Urinary bladder (tissue), 4 donors: ENCODE results near the gene MOB3B. TPM values are rescaled to one million over a fixed set of nuclear protein-coding genes. Genes with fewer than 3 reads are reported as not detected.

ENCODE experiments used
- DNase-seq: peaks from one replicate; pipeline ENCODE4 v3.0.0-alpha.2; 2015; ENCODE audit errors: extremely low spot score
- H3K27ac ChIP-seq: one replicate; pipeline ENCODE4 v1.5.1; 2013; ENCODE audit warnings: low read depth, mild to moderate bottlenecking, moderate library complexity
- H3K36me3 ChIP-seq: one replicate; pipeline ENCODE4 v1.6.1; 2013; ENCODE audit warnings: mild to moderate bottlenecking, moderate library complexity; ENCODE audit not compliant: insufficient read depth
- H3K4me1 ChIP-seq: one replicate; pipeline ENCODE4 v1.6.1; 2013; ENCODE audit warnings: mild to moderate bottlenecking, moderate library complexity; ENCODE audit not compliant: insufficient read depth
- H3K4me3 ChIP-seq: one replicate; pipeline ENCODE4 v1.5.1; 2013; ENCODE audit warnings: low read depth, low read length
- WGBS: extraction: QIAGEN DNeasy Blood & Tissue Kit; methylation state at CpG from one replicate; pipeline ENCODE4 v1.1.7; 2013; 5-methylcytosine and 5-hydroxymethylcytosine counted together
- polyA plus RNA-seq: library from polyadenylated mRNA; stranded (reverse); fragments of 200-250 nt; gene quantifications from one replicate; pipeline ENCODE4 v1.2.3, GENCODE V29; 2013
- total RNA-seq: library from RNA; depleted of rRNA; stranded (reverse); fragments of >200 nt; gene quantifications from one replicate; pipeline ENCODE4 v1.2.3, GENCODE V29; 2014
- donor health status: healthy with polysubstance abuse.
- donor health status: healthy.

The MOB3B gene
- total and polyA plus RNA-seq, 2 donors: 3.8 to 8.0 TPM

- H3K27ac ChIP-seq: no peak overlapping the region
- no peak overlapping the region for H3K4me3 ChIP-seq
- 93% methylated on average over 5 of the region's 5 CpGs for WGBS
- H3K4me1 ChIP-seq: no peaks in the 10 kb centered on the region
- no peaks in the 10 kb centered on the region for H3K36me3 ChIP-seq
- DNase-seq: no peak
These were observed 40.3 kb downstream of the MOB3B start for GRCh38 chr9:27489087-27489876.

- no peak for DNase-seq
- no peaks in the 10 kb centered on the region for H3K36me3 ChIP-seq
- H3K4me1 ChIP-seq: no peaks in the 10 kb centered on the region
- no peak overlapping the region for H3K4me3 ChIP-seq
- H3K27ac ChIP-seq: no peak overlapping the region
- WGBS: 88% methylated on average over 1 of the region's 1 CpG
These were observed 41.7 kb downstream of the MOB3B start for GRCh38 chr9:27487927-27488326.

GRCh38 chr9:27487128-27487640, 42.4 kb downstream of the MOB3B start:
- no peak for DNase-seq
- H3K4me1 ChIP-seq: no peaks in the 10 kb centered on the region
- no peak overlapping the region for H3K4me3 ChIP-seq
- no peaks in the 10 kb centered on the region for H3K36me3 ChIP-seq
- WGBS: 56% methylated on average over 5 of the region's 5 CpGs
- no peak overlapping the region for H3K27ac ChIP-seq

- H3K27ac ChIP-seq: no peak overlapping the region
- H3K36me3 ChIP-seq: no peaks in the 10 kb centered on the region
- 95% methylated on average over 1 of the region's 1 CpG for WGBS
- no peak overlapping the region for H3K4me3 ChIP-seq
- no peak for DNase-seq
- no peaks in the 10 kb centered on the region for H3K4me1 ChIP-seq
These were observed 44.5 kb downstream of the MOB3B start for GRCh38 chr9:27485158-27485557.

- no peaks in the 10 kb centered on the region for H3K4me1 ChIP-seq
- H3K4me3 ChIP-seq: no peak overlapping the region
- H3K36me3 ChIP-seq: no peaks in the 10 kb centered on the region
- DNase-seq: no peak
- no peak overlapping the region for H3K27ac ChIP-seq
- 93% methylated on average over 6 of the region's 6 CpGs for WGBS
These were observed 46.0 kb downstream of the MOB3B start for GRCh38 chr9:27483576-27483975.

GRCh38 chr9:27482709-27483108, 46.9 kb downstream of the MOB3B start:
- no peaks in the 10 kb centered on the region for H3K36me3 ChIP-seq
- no peaks in the 10 kb centered on the region for H3K4me1 ChIP-seq
- 74% methylated on average over 2 of the region's 2 CpGs for WGBS
- no peak for DNase-seq
- no peak overlapping the region for H3K27ac ChIP-seq
- no peak overlapping the region for H3K4me3 ChIP-seq

GRCh38 chr9:27478322-27478721, 51.3 kb downstream of the MOB3B start:
- no peaks in the 10 kb centered on the region for H3K36me3 ChIP-seq
- no peak overlapping the region for H3K4me3 ChIP-seq
- H3K4me1 ChIP-seq: no peaks in the 10 kb centered on the region
- 94% methylated on average over 1 of the region's 1 CpG for WGBS
- DNase-seq: no peak
- H3K27ac ChIP-seq: no peak overlapping the region

GRCh38 chr9:27476870-27477515, 52.6 kb downstream of the MOB3B start:
- Histone ChIP-seq H3K4me1 (no peaks in the 10 kb centered on the region), H3K36me3 (no peaks in the 10 kb centered on the region), H3K4me3 (no peak overlapping the region), H3K27ac (no peak overlapping the region)
- 98% methylated on average over 6 of the region's 6 CpGs for WGBS
- DNase-seq: no peak

GRCh38 chr9:27475057-27475595, 54.5 kb downstream of the MOB3B start:
- no peaks in the 10 kb centered on the region for H3K4me1 ChIP-seq
- H3K36me3 ChIP-seq: no peaks in the 10 kb centered on the region
- 53% methylated on average over 7 of the region's 7 CpGs for WGBS
- no peak overlapping the region for H3K4me3 ChIP-seq
- H3K27ac ChIP-seq: no peak overlapping the region
- no peak for DNase-seq

GRCh38 chr9:27474305-27474704, 55.3 kb downstream of the MOB3B start:
- Histone ChIP-seq H3K36me3 (no peaks in the 10 kb centered on the region), H3K4me3 (no peak overlapping the region), H3K4me1 (no peaks in the 10 kb centered on the region), H3K27ac (no peak overlapping the region)
- 84% methylated on average over 1 of the region's 1 CpG for WGBS
- no peak for DNase-seq

GRCh38 chr9:27473111-27473529, 56.5 kb downstream of the MOB3B start:
- DNase-seq: no peak
- 28% methylated on average over 7 of the region's 7 CpGs for WGBS
- Histone ChIP-seq H3K27ac (no peak overlapping the region), H3K4me3 (no peak overlapping the region), H3K4me1 (no peaks in the 10 kb centered on the region), H3K36me3 (no peaks in the 10 kb centered on the region)

GRCh38 chr9:27472195-27472594, 57.4 kb downstream of the MOB3B start:
- H3K36me3 ChIP-seq: no peaks in the 10 kb centered on the region
- WGBS: 58% methylated on average over 5 of the region's 5 CpGs
- H3K4me1 ChIP-seq: no peaks in the 10 kb centered on the region
- H3K4me3 ChIP-seq: no peak overlapping the region
- no peak for DNase-seq
- no peak overlapping the region for H3K27ac ChIP-seq

GRCh38 chr9:27471789-27472188, 57.8 kb downstream of the MOB3B start:
- H3K27ac ChIP-seq: no peak overlapping the region
- H3K4me3 ChIP-seq: no peak overlapping the region
- H3K36me3 ChIP-seq: no peaks in the 10 kb centered on the region
- DNase-seq: no peak
- no peaks in the 10 kb centered on the region for H3K4me1 ChIP-seq
- whole genome bisulfite sequencing: 66% methylated on average over 3 of the region's 3 CpGs

- 93% methylated on average over 5 of the region's 5 CpGs for WGBS
- no peak overlapping the region for H3K27ac ChIP-seq
These were observed 58.2 kb downstream of the MOB3B start for GRCh38 chr9:27471366-27471765.

More at GRCh38 chr9:27471366-27471765, 58.2 kb downstream of the MOB3B start:
- no peak for DNase-seq
- no peaks in the 10 kb centered on the region for H3K36me3 ChIP-seq
- no peak overlapping the region for H3K4me3 ChIP-seq
- no peaks in the 10 kb centered on the region for H3K4me1 ChIP-seq
